Heart left ventricle (tissue), 13 donors: ENCODE data around the gene PJA1.

Source experiments
- POLR2A ChIP-seq, 2 donors: fragments of 450-650 bp; IDR thresholded peaks; one replicate each; pipeline ENCODE4 v1.6.1; 2017; ENCODE audit warnings: antibody characterized with exemption in 2 of 2, mild to moderate bottlenecking in 2 of 2, moderate library complexity in 2 of 2
- TF ChIP-seq, protein P1 (sequence below), 12 donors: fragments of 200-600 bp; sonication (generic) in 4 of 12; IDR thresholded peaks; one replicate each; pipeline versions ENCODE4 v1.5.0 to v1.8.0; 2018 to 2022; ENCODE audit warnings: antibody characterized with exemption in 12 of 12, mild to moderate bottlenecking in 5 of 12
- donor health status: ischemic (EF 13 %, LVEDD 7.1; RV severe dilation, severe dysfunction).
- donor health status: DM: no; HTN: yes; CAD: no.
- donor health status: DM: no; HTN: no; CAD: no.
- donor health status: ischemic (EF 25% LVEDD 6.9; RV normal size, moderate dysfunction).
- donor health status: ischemic (EF 25% LVEDD 5.7; RV mildly dilated, moderate dysfunction).
- donor health status: ischemic (EF 35%, LVEDD 5.7; RV mildly dilated, moderate dysfunction).
- donor health status: nonischemic (EF 11% LVEDD 7.7; RV severe dilation, severe dysfunction).
- donor health status: DM: yes; HTN: yes; CAD: no.
- donor health status: PGD.
- donor health status: ischemic (EF 29% LVEDD 5.4; RV normal size, mild dysfunction).
- donor health status: nonischemic (EF 23%, LVEDD 6.1; RV moderate dilation, normal function).

DNA sequence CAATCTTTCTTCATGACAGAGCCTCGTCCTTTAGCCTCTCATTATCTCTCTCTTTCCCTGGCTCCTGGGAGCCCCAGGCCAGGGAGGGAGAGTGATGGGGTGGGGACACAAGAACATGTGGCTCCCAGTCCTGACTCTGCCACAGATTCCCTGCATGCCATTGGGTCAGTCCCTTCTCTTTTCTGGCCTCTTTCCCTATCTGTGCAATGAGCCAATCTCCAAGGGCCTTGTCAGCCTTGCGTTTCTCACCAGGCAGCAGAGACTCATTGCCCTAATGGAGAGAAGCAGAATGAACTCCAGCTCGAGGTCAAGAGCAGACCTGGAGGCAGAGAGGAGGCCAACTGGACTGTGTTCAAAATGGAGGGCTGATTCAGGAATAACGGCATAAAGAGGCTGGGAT, 38.4 kb upstream of the PJA1 start:
- TF ChIP-seq, protein P1, sequence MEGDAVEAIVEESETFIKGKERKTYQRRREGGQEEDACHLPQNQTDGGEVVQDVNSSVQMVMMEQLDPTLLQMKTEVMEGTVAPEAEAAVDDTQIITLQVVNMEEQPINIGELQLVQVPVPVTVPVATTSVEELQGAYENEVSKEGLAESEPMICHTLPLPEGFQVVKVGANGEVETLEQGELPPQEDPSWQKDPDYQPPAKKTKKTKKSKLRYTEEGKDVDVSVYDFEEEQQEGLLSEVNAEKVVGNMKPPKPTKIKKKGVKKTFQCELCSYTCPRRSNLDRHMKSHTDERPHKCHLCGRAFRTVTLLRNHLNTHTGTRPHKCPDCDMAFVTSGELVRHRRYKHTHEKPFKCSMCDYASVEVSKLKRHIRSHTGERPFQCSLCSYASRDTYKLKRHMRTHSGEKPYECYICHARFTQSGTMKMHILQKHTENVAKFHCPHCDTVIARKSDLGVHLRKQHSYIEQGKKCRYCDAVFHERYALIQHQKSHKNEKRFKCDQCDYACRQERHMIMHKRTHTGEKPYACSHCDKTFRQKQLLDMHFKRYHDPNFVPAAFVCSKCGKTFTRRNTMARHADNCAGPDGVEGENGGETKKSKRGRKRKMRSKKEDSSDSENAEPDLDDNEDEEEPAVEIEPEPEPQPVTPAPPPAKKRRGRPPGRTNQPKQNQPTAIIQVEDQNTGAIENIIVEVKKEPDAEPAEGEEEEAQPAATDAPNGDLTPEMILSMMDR (IDR thresholded peaks at IDR 0.05) = no peak
- no peak for TF ChIP-seq POLR2A (IDR thresholded peaks at IDR 0.05)
